ENCODE measurements around the gene UBALD1.
"Not testable (repeated sequence)": the region's sequence is repeated elsewhere in the genome, so short reads cannot be mapped to it uniquely, and the experiment has no call there.

Gene UBALD1

DNA sequence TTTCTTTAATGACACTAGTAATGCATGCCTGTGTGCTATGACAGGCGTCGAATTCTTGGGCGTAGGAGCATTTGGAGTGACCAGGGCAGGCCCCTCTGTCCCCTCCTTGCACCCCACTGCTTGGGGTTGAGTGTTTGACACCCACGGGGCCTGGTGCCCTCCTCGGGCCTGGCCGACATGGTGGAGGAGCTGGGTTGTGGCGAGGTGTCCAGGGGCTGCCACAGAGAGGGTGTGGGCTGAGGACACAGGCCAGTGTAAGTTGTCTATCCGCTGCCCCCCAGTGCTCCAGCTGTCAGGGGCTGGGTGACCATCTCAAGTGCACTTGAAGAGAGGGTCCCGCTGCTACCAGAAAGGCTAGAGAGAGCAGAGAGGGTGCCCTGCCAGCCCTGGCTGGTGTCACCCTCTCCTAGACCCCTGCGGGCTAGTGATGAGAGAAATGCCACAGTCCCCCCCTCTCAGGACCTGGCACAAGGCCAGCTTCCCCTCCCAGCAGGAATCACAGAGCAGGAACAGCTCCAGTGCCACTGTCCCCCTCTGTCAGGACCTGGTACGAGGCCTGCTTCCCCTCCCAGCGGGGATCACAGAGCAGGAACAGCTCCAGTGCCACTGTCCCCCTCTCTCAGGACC lies 40.4 kb upstream of the UBALD1 start:
- Histone ChIP-seq H3K36me3 (ENCODE audit: insufficient read depth, low read length) (0 out of 2 replicates have a peak, but pooled peaks cover 4% of the 10 kb centered on the region), H2AFZ (ENCODE audit: low read length, unreplicated experiment) (no peak overlapping the region), H3K27ac (ENCODE audit: low read depth, low read length) (no peak overlapping the region), H3K4me1 (ENCODE audit: control insufficient read depth, insufficient read depth, low read length, unreplicated experiment) (peaks cover 2% of the 10 kb centered on the region), H3K4me3 (ENCODE audit: low read depth, low read length) (no peak overlapping the region), H3K27me3 (ENCODE audit: insufficient read depth, low read length) (no peaks in the 10 kb centered on the region), H3K79me2 (ENCODE audit: control insufficient read depth, insufficient read depth, low read length, unreplicated experiment) (no peaks in the 10 kb centered on the region)

DNA sequence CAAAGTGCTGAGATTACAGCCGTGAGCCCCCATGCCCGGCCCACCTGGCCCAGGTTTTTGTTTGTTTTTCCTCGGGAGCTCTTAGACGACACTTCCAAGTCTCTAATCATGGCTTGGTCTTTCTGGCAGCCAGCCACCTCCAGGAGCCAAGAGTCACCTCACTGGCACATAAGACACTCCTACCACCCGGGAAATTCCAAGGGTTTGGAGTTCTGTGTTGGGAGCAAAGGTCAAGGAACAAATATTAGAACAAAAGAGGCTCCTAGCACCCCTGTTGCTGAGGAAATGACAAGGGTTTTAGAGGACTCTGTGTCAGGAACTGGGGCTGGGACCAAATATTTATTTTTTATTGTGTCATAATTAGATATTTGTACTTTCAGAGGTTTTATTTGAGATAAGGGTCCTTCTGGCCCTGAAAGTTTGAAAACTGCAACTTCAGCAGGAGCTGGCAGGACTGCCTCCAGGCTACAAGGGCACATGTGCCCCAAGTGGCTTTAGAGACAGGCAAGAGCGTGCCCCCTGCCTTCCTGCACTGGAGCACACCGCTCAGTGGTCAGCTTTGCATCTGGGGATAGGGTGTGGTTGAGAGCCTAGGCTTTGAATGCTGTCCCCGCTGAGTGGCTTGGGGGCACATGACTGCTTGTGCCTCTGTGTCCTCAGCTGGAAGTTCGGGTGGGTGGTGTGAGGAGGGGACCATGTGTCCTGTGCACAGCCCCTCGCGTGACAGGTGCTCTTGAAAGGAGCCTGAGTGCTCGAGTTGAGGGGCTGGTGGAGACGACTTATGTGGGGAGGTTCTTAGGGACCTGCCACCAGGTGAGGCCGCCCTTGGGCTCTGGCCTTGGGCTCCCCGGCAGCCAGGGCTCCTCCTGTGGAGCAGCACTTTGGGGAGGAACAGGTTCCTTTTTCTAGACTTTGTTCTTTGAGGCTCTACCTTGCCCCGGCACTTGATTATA lies 39.6 kb upstream of the UBALD1 start:
- Histone ChIP-seq H3K36me3 (ENCODE audit: insufficient read depth, low read length) (0 out of 2 replicates have a peak, but pooled peaks cover 4% of the 10 kb centered on the region), H3K79me2 (ENCODE audit: control insufficient read depth, insufficient read depth, low read length, unreplicated experiment) (peaks cover under 1% of the 10 kb centered on the region), H3K4me3 (ENCODE audit: low read depth, low read length) (no peak overlapping the region), H3K27me3 (ENCODE audit: insufficient read depth, low read length) (no peaks in the 10 kb centered on the region), H3K4me1 (ENCODE audit: control insufficient read depth, insufficient read depth, low read length, unreplicated experiment) (no peaks in the 10 kb centered on the region), H3K27ac (ENCODE audit: low read depth, low read length) (no peak overlapping the region), H2AFZ (ENCODE audit: low read length, unreplicated experiment) (no peak overlapping the region)

DNA sequence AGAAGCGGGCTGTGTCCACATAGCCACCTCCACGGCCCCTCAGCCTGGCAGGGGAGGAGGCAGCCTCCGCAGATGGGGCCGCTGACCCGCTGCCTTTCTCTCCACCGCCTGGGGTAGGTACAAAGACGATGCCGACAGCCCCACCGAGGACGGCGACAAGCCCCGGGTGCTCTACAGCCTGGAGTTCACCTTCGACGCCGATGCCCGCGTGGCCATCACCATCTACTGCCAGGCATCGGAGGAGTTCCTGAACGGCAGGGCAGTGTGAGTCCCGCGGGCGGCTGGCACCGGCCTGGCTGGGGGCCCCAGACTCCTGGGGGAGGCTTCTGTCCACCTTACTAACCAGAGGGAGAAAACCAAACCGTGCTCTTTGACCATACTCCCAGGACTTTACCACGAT lies 37.9 kb upstream of the UBALD1 start:
- Histone ChIP-seq H3K4me1 (ENCODE audit: control insufficient read depth, insufficient read depth, low read length, unreplicated experiment) (no peaks in the 10 kb centered on the region), H3K27ac (ENCODE audit: low read depth, low read length) (no peak overlapping the region), H3K79me2 (ENCODE audit: control insufficient read depth, insufficient read depth, low read length, unreplicated experiment) (peaks cover 11% of the 10 kb centered on the region), H3K36me3 (ENCODE audit: insufficient read depth, low read length) (peaks cover 3% of the 10 kb centered on the region; the same call in 1 of the 2 replicates), H2AFZ (ENCODE audit: low read length, unreplicated experiment) (no peak overlapping the region), H3K4me3 (ENCODE audit: low read depth, low read length) (no peak overlapping the region), H3K27me3 (ENCODE audit: insufficient read depth, low read length) (no peaks in the 10 kb centered on the region)

DNA sequence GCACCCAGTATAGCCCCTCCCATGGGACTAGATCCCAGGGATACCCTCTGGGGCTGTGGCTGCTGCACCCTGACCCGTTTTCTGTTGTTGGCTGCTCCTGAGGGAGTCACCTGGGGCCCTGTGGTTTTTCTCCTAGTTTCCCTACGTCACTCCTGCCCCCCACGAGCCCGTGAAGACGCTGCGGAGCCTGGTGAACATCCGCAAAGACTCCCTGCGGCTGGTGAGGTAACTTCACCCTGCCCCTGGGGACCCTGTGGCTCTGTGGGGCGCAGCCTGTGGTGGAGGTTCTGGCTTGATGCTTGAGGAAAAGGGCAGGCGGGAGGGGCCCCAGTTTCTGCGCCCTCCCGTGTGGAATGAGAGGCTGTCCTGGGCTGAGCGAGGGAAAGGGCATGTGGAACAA lies 37.1 kb upstream of the UBALD1 start:
- Histone ChIP-seq H3K4me3 (ENCODE audit: low read depth, low read length) (no peak overlapping the region), H2AFZ (ENCODE audit: low read length, unreplicated experiment) (no peak overlapping the region), H3K4me1 (ENCODE audit: control insufficient read depth, insufficient read depth, low read length, unreplicated experiment) (no peaks in the 10 kb centered on the region), H3K36me3 (ENCODE audit: insufficient read depth, low read length) (peaks cover 6% of the 10 kb centered on the region; the same call in 1 of the 2 replicates), H3K27ac (ENCODE audit: low read depth, low read length) (no peak overlapping the region), H3K27me3 (ENCODE audit: insufficient read depth, low read length) (no peaks in the 10 kb centered on the region), H3K79me2 (ENCODE audit: control insufficient read depth, insufficient read depth, low read length, unreplicated experiment) (peaks cover 18% of the 10 kb centered on the region)

DNA sequence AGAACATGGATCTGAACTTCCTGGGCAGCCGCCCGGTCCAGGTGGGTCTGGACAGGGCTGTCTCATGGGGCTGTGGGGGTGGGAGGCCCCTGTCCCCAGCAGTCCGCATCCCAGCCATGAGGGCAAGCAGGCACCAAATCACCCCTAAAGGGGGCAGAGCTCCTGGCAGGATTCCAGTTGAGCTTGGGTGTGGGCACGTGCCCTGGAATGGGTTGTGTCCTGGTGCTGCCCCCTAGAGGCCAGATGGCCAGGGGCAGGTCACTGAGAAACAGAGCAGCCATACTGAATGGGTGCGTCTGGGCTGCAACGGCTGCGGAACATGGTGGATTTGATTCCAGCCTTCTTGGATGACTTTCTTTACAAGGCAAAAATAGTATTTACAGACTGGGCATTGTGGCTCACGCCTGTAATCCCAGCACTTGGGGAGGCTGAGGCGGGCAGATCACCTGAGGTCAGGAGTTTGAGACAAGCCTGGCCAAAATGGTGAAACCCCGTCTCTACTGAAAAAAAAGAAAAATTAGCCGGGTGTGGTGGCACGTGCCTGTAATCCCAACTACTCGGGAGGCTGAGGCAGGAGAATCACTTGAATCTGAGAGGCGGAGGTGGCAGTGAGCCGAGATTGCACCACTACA lies 35.9 kb upstream of the UBALD1 start:
- H2AFZ ChIP-seq (ENCODE audit: low read length, unreplicated experiment); H3K4me1 ChIP-seq (ENCODE audit: control insufficient read depth, insufficient read depth, low read length, unreplicated experiment); H3K4me3 ChIP-seq (ENCODE audit: low read depth, low read length); H3K27ac ChIP-seq (ENCODE audit: low read depth, low read length); H3K36me3 ChIP-seq (ENCODE audit: insufficient read depth, low read length); H3K27me3 ChIP-seq (ENCODE audit: insufficient read depth, low read length): not testable (repeated sequence)
- peaks cover 25% of the 10 kb centered on the region for H3K79me2 ChIP-seq (ENCODE audit: control insufficient read depth, insufficient read depth, low read length, unreplicated experiment)

DNA sequence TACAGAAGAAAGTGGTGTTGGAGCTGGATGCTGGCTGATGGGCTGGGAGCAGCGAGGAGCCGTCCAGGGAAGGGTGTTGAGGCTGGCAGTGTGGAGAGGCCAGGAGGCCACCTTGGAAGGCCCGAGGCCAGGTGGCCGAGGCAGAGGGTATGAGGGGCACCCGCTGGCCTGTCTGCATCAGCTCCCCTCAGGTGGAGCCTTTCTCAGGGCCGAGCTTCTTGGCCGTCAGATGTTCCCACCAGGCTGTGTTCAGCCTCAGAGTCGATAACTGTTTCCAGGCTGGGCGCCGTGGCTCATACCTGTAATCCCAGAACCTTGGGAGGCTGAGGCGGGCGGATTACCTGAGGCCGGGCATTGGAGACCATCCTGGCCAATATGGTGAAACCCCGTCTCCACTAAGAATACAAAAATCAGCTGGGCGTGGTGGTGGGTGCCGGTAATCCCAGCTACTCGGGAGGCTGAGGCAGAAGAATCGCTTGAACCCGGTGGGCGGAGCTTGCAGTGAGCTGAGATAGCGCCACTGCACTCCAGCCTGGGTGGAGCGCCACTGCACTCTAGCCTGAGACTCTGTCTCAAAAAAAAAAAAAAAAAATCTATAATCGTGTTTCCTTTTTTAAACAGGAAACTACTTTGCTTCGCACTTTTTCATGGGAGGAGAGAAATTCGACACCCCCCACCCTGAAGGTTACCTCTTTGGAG lies 35.2 kb upstream of the UBALD1 start:
- H3K27ac ChIP-seq (ENCODE audit: low read depth, low read length), result no peak overlapping the region

DNA sequence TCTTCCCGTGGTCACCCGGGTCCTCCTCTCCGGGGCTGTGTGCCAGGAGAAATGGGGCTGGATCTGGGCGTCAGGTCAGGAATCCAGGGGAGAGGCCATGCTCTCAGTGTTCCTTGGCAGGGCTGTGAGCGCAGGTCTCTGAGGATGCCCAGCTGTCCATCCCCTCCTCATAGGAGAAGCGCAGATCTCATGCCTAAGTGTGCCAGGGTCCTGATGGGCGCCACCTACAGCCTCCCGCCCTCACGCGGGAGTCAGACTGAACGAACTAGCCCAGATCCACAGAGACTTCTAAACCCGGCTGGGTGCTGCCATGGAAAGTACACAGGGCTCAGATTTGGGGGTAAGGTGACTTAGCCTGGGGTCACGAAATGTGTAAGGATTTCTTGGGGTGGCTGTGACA lies 34.2 kb upstream of the UBALD1 start:
- no peaks in the 10 kb centered on the region for H3K27me3 ChIP-seq (ENCODE audit: insufficient read depth, low read length)
- no peaks in the 10 kb centered on the region for H3K4me1 ChIP-seq (ENCODE audit: control insufficient read depth, insufficient read depth, low read length, unreplicated experiment)
- H3K79me2 ChIP-seq (ENCODE audit: control insufficient read depth, insufficient read depth, low read length, unreplicated experiment), result peaks cover 33% of the 10 kb centered on the region
- H2AFZ ChIP-seq (ENCODE audit: low read length, unreplicated experiment), result no peak overlapping the region
- peaks cover 8% of the 10 kb centered on the region; the same call in 1 of the 2 replicates for H3K36me3 ChIP-seq (ENCODE audit: insufficient read depth, low read length)
- no peak overlapping the region for H3K4me3 ChIP-seq (ENCODE audit: low read depth, low read length)
- no peak overlapping the region for H3K27ac ChIP-seq (ENCODE audit: low read depth, low read length)

More for the DNA sequence above, 35.2 kb upstream of the UBALD1 start:
- Histone ChIP-seq H3K27me3 (ENCODE audit: insufficient read depth, low read length) (no peaks in the 10 kb centered on the region), H3K79me2 (ENCODE audit: control insufficient read depth, insufficient read depth, low read length, unreplicated experiment) (peaks cover 30% of the 10 kb centered on the region), H3K4me1 (ENCODE audit: control insufficient read depth, insufficient read depth, low read length, unreplicated experiment) (no peaks in the 10 kb centered on the region), H3K36me3 (ENCODE audit: insufficient read depth, low read length) (peaks cover 8% of the 10 kb centered on the region; the same call in 1 of the 2 replicates), H3K4me3 (ENCODE audit: low read depth, low read length) (no peak overlapping the region), H2AFZ (ENCODE audit: low read length, unreplicated experiment) (no peak overlapping the region)

DNA sequence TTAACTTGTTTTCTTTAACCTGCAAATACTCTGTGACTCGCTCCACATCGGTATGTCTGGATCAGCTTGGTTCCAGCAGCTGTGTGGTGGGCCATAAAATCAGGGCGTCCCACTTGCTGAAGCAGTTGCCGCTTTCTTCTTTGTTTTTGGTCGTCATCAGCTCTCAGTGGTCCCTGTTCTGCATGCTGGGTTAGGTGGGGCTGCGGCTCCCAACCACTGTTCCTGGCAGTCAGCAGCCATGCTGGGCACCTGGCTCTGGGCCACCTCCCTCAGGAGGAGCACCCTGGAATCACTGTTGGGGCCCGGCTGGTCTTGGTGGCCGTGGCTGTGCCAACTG lies 32.9 kb upstream of the UBALD1 start:
- Histone ChIP-seq H3K4me3 (ENCODE audit: low read depth, low read length) (no peak overlapping the region), H3K27me3 (ENCODE audit: insufficient read depth, low read length) (no peaks in the 10 kb centered on the region), H3K27ac (ENCODE audit: low read depth, low read length) (no peak overlapping the region), H3K36me3 (ENCODE audit: insufficient read depth, low read length) (peaks cover 8% of the 10 kb centered on the region; the same call in 1 of the 2 replicates), H3K4me1 (ENCODE audit: control insufficient read depth, insufficient read depth, low read length, unreplicated experiment) (no peaks in the 10 kb centered on the region), H3K79me2 (ENCODE audit: control insufficient read depth, insufficient read depth, low read length, unreplicated experiment) (peaks cover 37% of the 10 kb centered on the region), H2AFZ (ENCODE audit: low read length, unreplicated experiment) (no peak overlapping the region)

DNA sequence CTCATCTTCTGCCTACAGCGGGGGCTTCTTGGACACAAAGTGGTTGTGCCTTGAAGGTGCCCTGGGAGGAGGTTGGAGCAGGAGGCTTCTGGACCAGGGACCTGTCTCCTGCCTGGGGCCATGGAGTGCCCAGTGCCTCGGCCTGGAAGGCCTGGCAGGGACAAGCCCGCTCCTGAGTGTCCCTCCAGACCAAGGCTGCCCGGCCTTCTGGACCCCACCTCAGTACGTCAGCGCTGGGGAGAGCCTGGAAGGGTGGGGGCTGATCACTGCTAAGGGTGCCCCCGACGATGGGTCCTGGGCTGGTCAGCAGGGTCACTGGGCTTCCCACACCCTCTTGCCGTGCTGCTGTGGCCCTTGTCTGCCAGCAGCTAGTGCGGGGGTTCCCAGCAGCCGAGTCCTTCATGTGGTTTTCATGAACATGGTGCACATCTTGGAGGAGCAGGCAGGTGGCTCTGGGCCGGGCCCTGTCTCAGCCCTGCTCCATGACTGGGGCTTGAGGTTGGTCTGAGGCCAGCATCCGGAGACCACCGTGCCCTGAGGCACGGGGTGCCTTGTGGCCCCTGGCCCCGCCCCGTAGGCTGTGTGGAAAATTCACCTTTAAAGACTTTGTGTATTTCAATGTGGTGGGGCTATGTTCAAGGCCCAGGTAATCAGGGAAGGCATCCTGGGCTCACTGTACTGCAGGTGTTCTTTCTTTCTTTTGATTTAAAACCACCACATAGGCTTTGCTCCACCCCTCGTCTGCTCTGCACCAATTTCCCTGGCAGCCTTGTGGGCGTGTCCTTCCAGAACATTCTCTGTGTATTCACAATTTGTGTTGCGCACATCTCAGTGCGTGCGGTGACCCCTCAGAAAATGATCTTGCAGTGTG lies 32.3 kb upstream of the UBALD1 start:
- H3K4me1 ChIP-seq (ENCODE audit: control insufficient read depth, insufficient read depth, low read length, unreplicated experiment), result no peaks in the 10 kb centered on the region
- H3K36me3 ChIP-seq (ENCODE audit: insufficient read depth, low read length), result peaks cover 8% of the 10 kb centered on the region; the same call in 1 of the 2 replicates
- no peak overlapping the region for H2AFZ ChIP-seq (ENCODE audit: low read length, unreplicated experiment)
- peaks cover 39% of the 10 kb centered on the region for H3K79me2 ChIP-seq (ENCODE audit: control insufficient read depth, insufficient read depth, low read length, unreplicated experiment)
- no peaks in the 10 kb centered on the region for H3K27me3 ChIP-seq (ENCODE audit: insufficient read depth, low read length)
- H3K4me3 ChIP-seq (ENCODE audit: low read depth, low read length), result no peak overlapping the region
- no peak overlapping the region for H3K27ac ChIP-seq (ENCODE audit: low read depth, low read length)
